HG02678 (cell line): ENCODE data around the gene SUGT1.

Source experiments
- ATAC-seq: cut with Tn5 transposase; IDR thresholded peaks from one replicate; pipeline ENCODE4 v1.9.1; 2021; ENCODE audit warnings: mild to moderate bottlenecking, moderate library complexity; ENCODE audit not compliant: unreplicated experiment

SUGT1 gene

DNA sequence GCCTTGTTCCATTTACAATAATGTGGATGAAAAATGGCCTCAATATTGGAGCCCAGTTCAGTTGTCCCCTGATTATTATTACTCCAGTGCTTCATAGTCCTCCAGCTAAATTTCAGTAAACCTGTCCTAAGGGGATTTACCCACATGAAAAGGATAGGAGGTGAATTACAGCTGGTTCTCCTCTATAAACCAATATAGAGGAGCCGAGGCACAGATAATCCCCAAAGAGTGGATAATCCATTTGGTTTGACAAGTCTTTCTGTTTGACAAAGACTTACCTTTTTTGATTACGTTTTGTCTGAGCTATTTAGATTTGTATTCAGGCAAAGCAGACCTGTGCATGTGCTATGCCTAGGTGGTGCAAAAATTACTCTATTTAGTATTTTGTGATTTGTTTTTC, 84.3 kb downstream of the SUGT1 start:
- no peak for ATAC-seq

DNA sequence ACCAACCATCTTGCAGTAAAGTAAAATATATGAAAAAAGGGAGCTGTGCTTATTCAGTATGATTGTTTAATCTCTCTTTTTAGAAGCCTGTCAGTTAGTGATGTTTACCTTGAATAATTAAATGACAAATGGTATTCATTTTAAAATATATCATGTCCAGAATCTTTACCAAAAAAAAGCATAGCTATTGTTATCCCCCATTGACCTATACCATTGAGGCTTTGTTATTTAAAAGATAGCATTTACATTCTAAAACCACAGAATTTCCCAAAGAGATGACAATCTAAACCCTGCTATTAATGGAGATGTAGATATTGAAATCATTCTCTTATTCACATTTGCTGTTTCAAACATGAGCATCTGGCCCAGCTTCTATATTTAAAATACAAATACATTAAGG, 84.8 kb downstream of the SUGT1 start:
- no peak for ATAC-seq

DNA sequence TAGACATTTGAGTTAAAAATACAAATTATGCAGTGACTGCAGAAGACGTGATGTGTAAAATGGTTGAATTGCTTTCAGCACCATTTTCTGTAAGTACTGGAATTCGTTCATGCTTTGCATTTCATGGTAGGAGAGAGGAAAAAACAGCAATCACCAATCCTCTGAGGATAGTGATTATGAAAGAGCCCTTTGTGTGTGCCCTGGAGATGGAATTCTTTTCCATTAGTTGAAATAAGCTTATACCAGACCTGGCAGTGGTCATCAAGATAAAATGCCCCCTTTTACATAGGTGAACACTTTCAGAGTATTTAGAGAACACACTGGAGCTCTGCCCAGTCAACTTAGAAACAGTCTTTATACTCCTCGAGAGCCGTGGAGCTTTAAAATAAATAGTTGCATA, 85.3 kb downstream of the SUGT1 start:
- no peak for ATAC-seq

DNA sequence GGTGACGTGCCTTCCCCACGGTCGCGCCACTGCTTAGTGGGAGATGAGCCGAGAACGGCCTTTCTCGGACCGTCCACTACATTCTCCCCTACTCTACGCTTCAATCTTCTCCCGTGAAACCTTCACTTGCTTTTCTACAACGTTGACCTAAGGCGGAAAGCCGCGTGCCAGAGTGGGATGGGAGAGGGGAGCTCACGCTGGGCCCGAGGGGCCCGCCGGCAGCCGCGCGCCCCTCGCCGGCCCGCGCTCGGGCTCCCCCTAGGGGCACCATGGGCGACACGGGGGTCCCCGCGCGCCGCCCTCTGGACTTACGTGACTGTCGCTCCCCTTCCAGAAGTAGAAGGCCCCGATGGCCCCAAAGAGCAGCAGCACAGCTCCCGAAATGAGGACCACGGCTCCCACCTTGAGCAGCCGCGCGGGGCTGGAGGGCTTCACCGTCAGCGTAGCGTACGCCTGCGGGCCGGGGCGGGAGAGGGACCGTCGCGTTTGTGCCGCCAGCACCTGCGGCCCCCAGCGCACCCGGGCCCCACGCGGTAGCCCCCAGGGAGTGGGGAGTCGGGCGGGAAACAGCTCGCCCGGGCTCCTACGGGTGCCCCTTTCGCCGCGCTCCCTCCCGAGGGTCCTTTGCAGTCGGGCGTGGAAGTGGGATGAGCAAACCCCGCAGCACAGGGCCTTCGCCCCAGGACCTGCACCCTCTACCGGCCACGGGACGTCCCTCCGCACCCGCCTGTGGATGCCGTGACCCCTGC, 86.3 kb downstream of the SUGT1 start:
- peak; percentile 85 for ATAC-seq

DNA sequence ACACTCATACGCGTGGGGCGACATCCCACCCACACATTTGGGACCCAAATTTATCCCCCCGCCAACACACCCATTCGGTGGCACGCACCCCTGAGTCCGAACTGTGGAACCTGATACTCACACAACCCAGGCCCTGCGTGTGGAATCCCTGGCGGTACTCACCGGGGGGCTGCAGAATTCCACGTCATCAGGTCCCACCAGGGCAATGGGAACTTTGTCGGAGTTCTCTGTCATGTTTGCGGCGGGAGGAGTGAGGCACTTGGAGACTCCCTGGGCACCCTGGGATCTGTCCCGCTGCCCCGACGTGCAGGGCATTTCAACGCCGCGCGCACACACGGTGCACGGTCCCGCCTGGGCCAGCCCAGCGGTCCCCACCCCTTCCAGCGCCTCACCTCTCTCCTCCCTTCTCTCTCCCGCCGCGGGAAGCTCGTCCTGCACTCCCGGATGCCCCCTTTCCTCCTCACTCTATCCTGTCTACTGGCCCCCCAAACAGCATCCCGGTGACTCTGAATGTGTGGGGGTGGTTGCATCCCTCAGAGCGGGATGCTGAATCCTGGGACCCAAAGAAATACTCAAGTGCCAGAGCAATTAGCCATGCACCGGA, 86.9 kb downstream of the SUGT1 start, which contains the start of gene CNMD:
Gene CNMD (minus strand): TSS at position 353 of the 604 bp plus-strand sequence. CDS start 119 bp downstream, at position 234.
- ATAC-seq, result no peak

GRCh38 chr13:52743569-52743968, 90.9 kb downstream of the SUGT1 start:
- ATAC-seq, result no peak

DNA sequence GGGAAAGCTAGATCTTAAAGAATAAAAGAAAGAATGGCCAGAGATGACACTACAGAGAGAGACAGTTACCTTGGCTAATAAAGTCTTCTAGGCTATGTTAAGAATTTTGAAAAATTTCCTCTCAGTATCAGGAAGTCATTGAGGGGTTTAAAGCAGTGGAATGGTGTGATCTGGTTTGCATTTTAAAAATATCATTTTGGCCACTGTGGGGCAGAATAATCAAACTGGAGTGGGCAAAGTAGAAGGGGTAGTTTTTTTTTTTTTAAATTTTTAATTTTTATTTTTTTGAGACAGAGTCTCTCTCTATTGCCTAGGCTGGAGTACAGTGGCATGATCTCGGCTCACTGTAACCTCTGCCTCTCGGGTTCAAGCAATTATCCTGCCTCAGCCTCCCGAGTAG, 91.4 kb downstream of the SUGT1 start:
- no peak for ATAC-seq

DNA sequence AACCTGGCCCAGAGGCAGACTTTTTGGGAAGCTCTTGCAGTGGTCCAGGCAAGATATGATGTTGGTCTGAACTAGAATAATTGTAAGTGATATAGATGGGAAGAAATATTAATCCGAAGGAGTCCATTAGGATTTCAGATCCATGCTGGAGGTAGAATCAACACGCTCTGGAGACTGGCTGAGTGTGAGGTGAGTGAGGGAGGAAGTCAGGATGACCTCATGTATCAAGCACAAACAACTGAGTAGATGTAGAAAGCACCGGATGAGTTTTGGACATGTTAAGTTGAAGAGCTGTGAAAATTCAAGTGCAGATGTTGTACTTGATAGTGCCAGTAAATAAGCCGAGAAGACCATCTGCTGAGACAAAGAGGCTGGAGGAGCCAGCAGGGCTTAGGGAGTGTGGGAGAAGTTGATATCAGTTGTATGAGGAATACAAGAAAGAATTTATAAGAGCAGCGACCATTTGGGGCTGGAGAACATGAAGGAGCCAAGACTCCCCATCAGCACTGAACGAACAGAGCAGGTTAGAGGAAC, 92.3 kb downstream of the SUGT1 start:
- ATAC-seq, result no peak

- ATAC-seq, result no peak
Measured at GRCh38 chr13:52746141-52746540, 93.5 kb downstream of the SUGT1 start.

GRCh38 chr13:52749419-52749818, 96.8 kb downstream of the SUGT1 start:
- no peak for ATAC-seq
